HL-60 (cell line): ENCODE data around the gene DNAH5.

Source experiments
- GABPA ChIP-seq: IDR thresholded peaks from 2 replicates; pipeline ENCODE4 v1.6.1; 2012; ENCODE audit warnings: low read depth
- TF ChIP-seq, protein P1 (sequence below): IDR thresholded peaks from 2 replicates; pipeline ENCODE4 v1.6.1; 2012; ENCODE audit warnings: low read depth; ENCODE audit not compliant: insufficient replicate concordance

DNA sequence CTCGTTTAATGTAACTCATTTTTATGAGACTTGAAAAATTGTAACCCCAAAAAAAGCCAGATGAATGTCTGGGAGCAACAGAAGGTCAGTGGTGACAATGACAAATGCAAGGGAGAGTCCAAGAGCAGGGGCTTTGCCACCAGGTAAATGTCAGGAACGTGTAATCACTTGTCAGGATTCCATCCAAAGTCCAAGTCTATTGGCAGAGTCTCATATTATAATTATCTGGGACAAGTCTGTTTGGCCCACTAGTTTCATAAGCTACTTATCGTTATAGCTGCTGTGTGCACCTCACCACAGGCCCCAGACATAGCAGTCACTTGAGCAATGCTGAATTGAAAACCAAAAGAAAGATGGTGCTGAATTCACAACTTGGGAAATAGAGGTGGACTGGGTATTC is 180.8 kb downstream of the DNAH5 start:
- TF ChIP-seq GABPA: no peak
- TF ChIP-seq, protein P1, sequence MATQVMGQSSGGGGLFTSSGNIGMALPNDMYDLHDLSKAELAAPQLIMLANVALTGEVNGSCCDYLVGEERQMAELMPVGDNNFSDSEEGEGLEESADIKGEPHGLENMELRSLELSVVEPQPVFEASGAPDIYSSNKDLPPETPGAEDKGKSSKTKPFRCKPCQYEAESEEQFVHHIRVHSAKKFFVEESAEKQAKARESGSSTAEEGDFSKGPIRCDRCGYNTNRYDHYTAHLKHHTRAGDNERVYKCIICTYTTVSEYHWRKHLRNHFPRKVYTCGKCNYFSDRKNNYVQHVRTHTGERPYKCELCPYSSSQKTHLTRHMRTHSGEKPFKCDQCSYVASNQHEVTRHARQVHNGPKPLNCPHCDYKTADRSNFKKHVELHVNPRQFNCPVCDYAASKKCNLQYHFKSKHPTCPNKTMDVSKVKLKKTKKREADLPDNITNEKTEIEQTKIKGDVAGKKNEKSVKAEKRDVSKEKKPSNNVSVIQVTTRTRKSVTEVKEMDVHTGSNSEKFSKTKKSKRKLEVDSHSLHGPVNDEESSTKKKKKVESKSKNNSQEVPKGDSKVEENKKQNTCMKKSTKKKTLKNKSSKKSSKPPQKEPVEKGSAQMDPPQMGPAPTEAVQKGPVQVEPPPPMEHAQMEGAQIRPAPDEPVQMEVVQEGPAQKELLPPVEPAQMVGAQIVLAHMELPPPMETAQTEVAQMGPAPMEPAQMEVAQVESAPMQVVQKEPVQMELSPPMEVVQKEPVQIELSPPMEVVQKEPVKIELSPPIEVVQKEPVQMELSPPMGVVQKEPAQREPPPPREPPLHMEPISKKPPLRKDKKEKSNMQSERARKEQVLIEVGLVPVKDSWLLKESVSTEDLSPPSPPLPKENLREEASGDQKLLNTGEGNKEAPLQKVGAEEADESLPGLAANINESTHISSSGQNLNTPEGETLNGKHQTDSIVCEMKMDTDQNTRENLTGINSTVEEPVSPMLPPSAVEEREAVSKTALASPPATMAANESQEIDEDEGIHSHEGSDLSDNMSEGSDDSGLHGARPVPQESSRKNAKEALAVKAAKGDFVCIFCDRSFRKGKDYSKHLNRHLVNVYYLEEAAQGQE: no peak
